ENCODE results near the gene EIF2B2. TPM values are rescaled to one million over a fixed set of nuclear protein-coding genes. Genes with fewer than 3 reads are reported as not detected.

The EIF2B2 gene
- total RNA-seq, 2 experiments from 2014 or later: 33.5 to 49.8 TPM

DNA sequence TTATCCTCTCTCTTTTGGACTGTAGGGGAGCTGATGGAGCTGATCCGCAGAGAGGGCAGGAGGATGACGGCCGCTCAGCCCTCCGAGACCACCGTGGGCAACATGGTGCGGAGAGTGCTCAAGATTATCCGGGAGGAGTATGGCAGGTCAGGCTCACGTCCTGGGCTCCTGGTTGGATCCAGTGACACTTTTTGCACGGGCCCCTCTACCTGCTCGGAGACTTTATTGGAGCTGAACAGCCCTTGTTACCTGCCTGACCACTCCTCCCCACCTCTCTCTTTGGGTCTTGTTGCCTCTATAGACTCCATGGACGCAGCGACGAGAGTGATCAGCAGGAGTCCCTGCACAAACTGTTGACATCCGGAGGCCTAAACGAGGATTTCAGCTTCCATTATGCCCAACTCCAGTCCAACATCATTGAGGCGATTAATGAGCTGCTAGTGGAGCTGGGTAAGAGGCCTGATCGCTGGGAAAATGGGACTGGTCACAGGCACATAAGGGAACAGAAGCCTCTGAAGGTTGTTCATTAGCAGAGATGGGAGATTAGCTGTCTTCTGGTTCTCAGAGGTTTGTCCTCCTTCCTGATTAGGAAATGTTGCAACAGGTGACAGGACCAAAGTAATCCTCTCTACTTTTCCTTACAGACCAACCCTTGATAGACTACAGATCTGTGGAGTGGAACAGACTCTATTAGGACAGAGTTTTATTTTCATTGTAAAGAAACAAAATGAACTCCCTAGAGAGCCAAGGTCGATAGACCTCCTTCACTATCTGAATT lies 718 bp downstream of the EIF2B2 start:
- TSS peak; percentile 70 for BruUV-seq (replicated peaks)
- POLR2A ChIA-PET: interaction anchor here (0.9 to 1.6 kb wide), 10 partner anchors 11 to 121 kb away, joined by 3 to 6 read pairs (median 3); partner anchors contain the start of gene RPS6KL1
- H2AFZ ChIP-seq (ENCODE audit: low read length): peak overlapping the region; percentile 59
- H3K9me2 ChIP-seq (ENCODE audit: insufficient read depth, low read length): no peaks in the 10 kb centered on the region
- peak overlapping the region; percentile 26 for H3K27ac ChIP-seq (ENCODE audit: low read depth, low read length, poor library complexity, severe bottlenecking)
- TF ChIP-seq, protein P1, sequence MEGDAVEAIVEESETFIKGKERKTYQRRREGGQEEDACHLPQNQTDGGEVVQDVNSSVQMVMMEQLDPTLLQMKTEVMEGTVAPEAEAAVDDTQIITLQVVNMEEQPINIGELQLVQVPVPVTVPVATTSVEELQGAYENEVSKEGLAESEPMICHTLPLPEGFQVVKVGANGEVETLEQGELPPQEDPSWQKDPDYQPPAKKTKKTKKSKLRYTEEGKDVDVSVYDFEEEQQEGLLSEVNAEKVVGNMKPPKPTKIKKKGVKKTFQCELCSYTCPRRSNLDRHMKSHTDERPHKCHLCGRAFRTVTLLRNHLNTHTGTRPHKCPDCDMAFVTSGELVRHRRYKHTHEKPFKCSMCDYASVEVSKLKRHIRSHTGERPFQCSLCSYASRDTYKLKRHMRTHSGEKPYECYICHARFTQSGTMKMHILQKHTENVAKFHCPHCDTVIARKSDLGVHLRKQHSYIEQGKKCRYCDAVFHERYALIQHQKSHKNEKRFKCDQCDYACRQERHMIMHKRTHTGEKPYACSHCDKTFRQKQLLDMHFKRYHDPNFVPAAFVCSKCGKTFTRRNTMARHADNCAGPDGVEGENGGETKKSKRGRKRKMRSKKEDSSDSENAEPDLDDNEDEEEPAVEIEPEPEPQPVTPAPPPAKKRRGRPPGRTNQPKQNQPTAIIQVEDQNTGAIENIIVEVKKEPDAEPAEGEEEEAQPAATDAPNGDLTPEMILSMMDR (conservative IDR thresholded peaks at IDR 0.05; ENCODE audit: low read length): no peak
- no peak for TF ChIP-seq EZH2phosphoT487 (IDR thresholded peaks at IDR 0.05; ENCODE audit: borderline replicate concordance, low read depth, low read length)
- H4K20me1 ChIP-seq (ENCODE audit: insufficient read depth, low read length): no peaks in the 10 kb centered on the region
- H3K9me3 ChIP-seq (ENCODE audit: low read length): peaks cover 12% of the 10 kb centered on the region; the same call in 1 of the 2 replicates
- peak overlapping the region; percentile 81 for H3K4me2 ChIP-seq (ENCODE audit: low read length)
- peaks cover 22% of the 10 kb centered on the region for H3K79me2 ChIP-seq (ENCODE audit: insufficient read depth, low read depth, low read length)
- intact Hi-C loops (cut with micrococcal nuclease; ENCODE audit: unreplicated experiment): no loop called here
- H3K4me1 ChIP-seq (ENCODE audit: insufficient read depth, low read length, poor library complexity, severe bottlenecking): peaks cover 15% of the 10 kb centered on the region
- H3K4me3 ChIP-seq (ENCODE audit: low read depth, low read length, poor library complexity, severe bottlenecking): peak overlapping the region; percentile 92
- CTCF ChIA-PET (ENCODE audit: unreplicated experiment): interaction anchor here (1.4 kb wide), 1 partner anchor 19 kb away, joined by 3 read pairs; no protein-coding TSS in a partner anchor
- DNase-seq (ENCODE audit: low spot score): peak; percentile 6
- peaks cover 45% of the 10 kb centered on the region for H3K36me3 ChIP-seq (ENCODE audit: insufficient read depth, low read length)

DNA sequence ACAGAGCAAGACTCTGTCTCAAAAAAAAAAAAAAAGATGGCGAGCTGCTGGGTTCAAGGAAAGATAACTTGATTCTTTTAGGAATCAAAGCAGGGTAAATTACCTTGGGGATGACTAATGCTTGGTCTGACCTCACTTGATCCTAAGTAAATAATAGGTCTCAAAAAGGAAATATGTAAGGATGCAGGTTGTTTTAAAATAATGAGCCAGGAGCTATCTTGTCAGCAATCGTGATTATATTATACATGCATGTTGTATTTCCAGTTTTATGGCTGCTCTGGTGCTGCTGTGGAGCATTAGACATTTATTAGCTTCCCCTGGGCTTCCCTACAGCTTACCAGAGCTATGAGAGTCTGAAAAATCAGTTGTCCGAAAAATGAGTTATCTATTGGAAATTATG lies 2.6 kb downstream of the EIF2B2 start:
- no peaks in the 10 kb centered on the region for H4K20me1 ChIP-seq (ENCODE audit: insufficient read depth, low read length)
- H3K4me1 ChIP-seq (ENCODE audit: insufficient read depth, low read length, poor library complexity, severe bottlenecking): peaks cover 15% of the 10 kb centered on the region
- BruUV-seq (replicated peaks): TSS peak; percentile 21
- H3K27ac ChIP-seq (ENCODE audit: low read depth, low read length, poor library complexity, severe bottlenecking): no peak overlapping the region
- DNase-seq (ENCODE audit: low spot score): no peak
- H3K9me3 ChIP-seq (ENCODE audit: low read length): peaks cover 12% of the 10 kb centered on the region; the same call in 1 of the 2 replicates
- intact Hi-C loops (cut with micrococcal nuclease; ENCODE audit: unreplicated experiment): loop anchor here (5.0 kb wide), 1 partner anchor 42 kb away; no protein-coding TSS in a partner anchor
- ChIA-PET POLR2A (no interaction called here), CTCF (ENCODE audit: unreplicated experiment) (no interaction called here)
- no peak overlapping the region for H2AFZ ChIP-seq (ENCODE audit: low read length)
- H3K79me2 ChIP-seq (ENCODE audit: insufficient read depth, low read depth, low read length): peaks cover 22% of the 10 kb centered on the region
- no peak overlapping the region for H3K4me3 ChIP-seq (ENCODE audit: low read depth, low read length, poor library complexity, severe bottlenecking)
- H3K9me2 ChIP-seq (ENCODE audit: insufficient read depth, low read length): no peaks in the 10 kb centered on the region
- TF ChIP-seq, protein P1 (conservative IDR thresholded peaks at IDR 0.05; ENCODE audit: low read length): no peak
- TF ChIP-seq EZH2phosphoT487 (IDR thresholded peaks at IDR 0.05; ENCODE audit: borderline replicate concordance, low read depth, low read length): no peak
- no peak overlapping the region for H3K4me2 ChIP-seq (ENCODE audit: low read length)
- peaks cover 65% of the 10 kb centered on the region for H3K36me3 ChIP-seq (ENCODE audit: insufficient read depth, low read length)

DNA sequence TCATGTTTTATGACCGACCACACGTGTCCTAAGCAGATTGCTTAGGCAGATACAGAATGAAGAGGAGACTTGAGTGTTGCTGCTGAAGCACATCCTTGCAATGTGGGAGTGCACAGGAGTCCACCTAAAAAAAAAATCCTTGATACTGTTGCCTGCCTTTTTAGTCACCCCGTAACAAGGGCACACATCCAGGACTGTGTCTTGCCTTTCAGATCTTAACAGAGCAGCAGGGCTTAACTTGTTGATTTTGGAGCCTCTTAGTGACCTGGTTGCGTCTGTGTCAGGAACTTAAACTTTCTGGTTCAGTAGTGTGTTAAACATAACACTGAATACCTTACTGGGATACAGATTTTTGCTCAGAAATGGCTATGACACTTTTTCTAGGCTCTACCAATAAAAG lies 6.5 kb downstream of the EIF2B2 start:
- POLR2A ChIA-PET: interaction anchor here (0.7 kb wide), 1 partner anchor 683 kb away, joined by 3 read pairs; no protein-coding TSS in a partner anchor
- no peak overlapping the region for H2AFZ ChIP-seq (ENCODE audit: low read length)
- DNase-seq (ENCODE audit: low spot score): no peak
- no peaks in the 10 kb centered on the region for H3K9me2 ChIP-seq (ENCODE audit: insufficient read depth, low read length)
- no peaks in the 10 kb centered on the region for H3K9me3 ChIP-seq (ENCODE audit: low read length)
- no peak overlapping the region for H3K4me3 ChIP-seq (ENCODE audit: low read depth, low read length, poor library complexity, severe bottlenecking)
- H3K27ac ChIP-seq (ENCODE audit: low read depth, low read length, poor library complexity, severe bottlenecking): no peak overlapping the region
- no peak overlapping the region for H3K4me2 ChIP-seq (ENCODE audit: low read length)
- CTCF ChIA-PET (ENCODE audit: unreplicated experiment): no interaction called here
- peaks cover 8% of the 10 kb centered on the region for H3K79me2 ChIP-seq (ENCODE audit: insufficient read depth, low read depth, low read length)
- peaks cover 2% of the 10 kb centered on the region for H3K4me1 ChIP-seq (ENCODE audit: insufficient read depth, low read length, poor library complexity, severe bottlenecking)
- intact Hi-C loops (cut with micrococcal nuclease; ENCODE audit: unreplicated experiment): loop anchor here (5.0 kb wide), 1 partner anchor 38 kb away; no protein-coding TSS in a partner anchor
- no TSS peak for BruUV-seq (replicated peaks)
- H3K36me3 ChIP-seq (ENCODE audit: insufficient read depth, low read length): peaks cover 69% of the 10 kb centered on the region
- TF ChIP-seq EZH2phosphoT487 (IDR thresholded peaks at IDR 0.05; ENCODE audit: borderline replicate concordance, low read depth, low read length): no peak
- TF ChIP-seq, protein P1 (conservative IDR thresholded peaks at IDR 0.05; ENCODE audit: low read length): no peak
- H4K20me1 ChIP-seq (ENCODE audit: insufficient read depth, low read length): no peaks in the 10 kb centered on the region
